ENCODE results near the gene ANKRD40. TPM values are rescaled to one million over a fixed set of nuclear protein-coding genes. Genes with fewer than 3 reads are reported as not detected.

ANKRD40 gene
- total and polyA plus RNA-seq, 2 donors from 2014 or later: 15.8 to 37.6 TPM

GRCh38 chr17:50685334-50685665, 22.4 kb downstream of the ANKRD40 start:
- FAIRE-seq: no peak

DNA sequence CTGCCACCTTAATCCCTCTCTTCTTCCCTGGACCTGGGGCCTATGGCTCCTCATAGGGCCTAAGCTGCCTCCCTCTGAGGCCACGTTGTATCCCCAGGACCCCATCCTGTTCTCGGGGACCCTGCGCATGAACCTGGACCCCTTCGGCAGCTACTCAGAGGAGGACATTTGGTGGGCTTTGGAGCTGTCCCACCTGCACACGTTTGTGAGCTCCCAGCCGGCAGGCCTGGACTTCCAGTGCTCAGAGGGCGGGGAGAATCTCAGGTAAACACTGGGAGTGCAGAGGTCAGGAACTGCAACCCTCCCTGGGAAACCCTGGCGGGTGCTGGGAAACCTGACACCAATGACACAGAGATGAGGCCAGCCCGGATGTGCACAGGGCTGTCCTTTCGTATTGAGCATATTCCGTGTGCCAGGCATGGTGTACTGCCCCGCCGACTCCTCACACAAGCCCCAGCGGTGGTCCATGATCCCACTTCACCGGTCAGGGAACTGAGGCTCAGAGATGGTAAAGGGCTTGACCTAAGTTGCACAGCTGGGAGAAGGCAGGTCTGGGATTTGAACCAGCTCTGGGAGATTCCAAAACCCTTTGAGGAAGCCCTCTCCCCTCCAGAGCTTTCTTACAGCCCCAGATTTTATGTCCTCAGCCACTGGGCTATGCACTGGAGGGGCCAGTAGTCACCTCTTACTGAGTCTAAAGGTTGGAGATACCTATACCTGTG, 22.9 kb downstream of the ANKRD40 start:
- H3K9ac ChIP-seq (ENCODE audit: low read length in 3 of 3): no peak overlapping the region
- no peak overlapping the region for H3K4me3 ChIP-seq (ENCODE audit: low read length in 3 of 3)
- DNase-seq (peak; percentile 61 to 68 (median 63)), FAIRE-seq (no peak)
- intact Hi-C loops (cut with DNase I): loop anchor here (10.0 kb wide), 1 partner anchor 50 kb away; the partner anchor contains the start of gene ABCC3
- H3K4me1 ChIP-seq (ENCODE audit: control insufficient read depth in 2 of 3, insufficient read depth in 2 of 3, low read depth in 1 of 3, low read length in 3 of 3): peaks cover 0 to 17% (median 12%) of the 10 kb centered on the region in 3 donors
- H3K27me3 ChIP-seq (ENCODE audit: control insufficient read depth, insufficient read depth, low read length): no peaks in the 10 kb centered on the region
- H3K36me3 ChIP-seq (ENCODE audit: control insufficient read depth in 2 of 3, insufficient read depth in 3 of 3, low read length in 3 of 3): no peaks in the 10 kb centered on the region
- no peaks in the 10 kb centered on the region for H3K9me3 ChIP-seq (ENCODE audit: control insufficient read depth in 2 of 3, insufficient read depth in 1 of 3, low read length in 3 of 3)
- no peak overlapping the region for H3K27ac ChIP-seq (ENCODE audit: low read depth in 2 of 2, low read length in 2 of 2)
- TF ChIP-seq, protein P1, sequence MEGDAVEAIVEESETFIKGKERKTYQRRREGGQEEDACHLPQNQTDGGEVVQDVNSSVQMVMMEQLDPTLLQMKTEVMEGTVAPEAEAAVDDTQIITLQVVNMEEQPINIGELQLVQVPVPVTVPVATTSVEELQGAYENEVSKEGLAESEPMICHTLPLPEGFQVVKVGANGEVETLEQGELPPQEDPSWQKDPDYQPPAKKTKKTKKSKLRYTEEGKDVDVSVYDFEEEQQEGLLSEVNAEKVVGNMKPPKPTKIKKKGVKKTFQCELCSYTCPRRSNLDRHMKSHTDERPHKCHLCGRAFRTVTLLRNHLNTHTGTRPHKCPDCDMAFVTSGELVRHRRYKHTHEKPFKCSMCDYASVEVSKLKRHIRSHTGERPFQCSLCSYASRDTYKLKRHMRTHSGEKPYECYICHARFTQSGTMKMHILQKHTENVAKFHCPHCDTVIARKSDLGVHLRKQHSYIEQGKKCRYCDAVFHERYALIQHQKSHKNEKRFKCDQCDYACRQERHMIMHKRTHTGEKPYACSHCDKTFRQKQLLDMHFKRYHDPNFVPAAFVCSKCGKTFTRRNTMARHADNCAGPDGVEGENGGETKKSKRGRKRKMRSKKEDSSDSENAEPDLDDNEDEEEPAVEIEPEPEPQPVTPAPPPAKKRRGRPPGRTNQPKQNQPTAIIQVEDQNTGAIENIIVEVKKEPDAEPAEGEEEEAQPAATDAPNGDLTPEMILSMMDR (IDR thresholded peaks at IDR 0.05; ENCODE audit: borderline replicate concordance, extremely low read depth, insufficient read depth): no peak

More at GRCh38 chr17:50685334-50685665, 22.4 kb downstream of the ANKRD40 start:
- H3K36me3 ChIP-seq (ENCODE audit: control insufficient read depth in 2 of 3, insufficient read depth in 3 of 3, low read length in 3 of 3): no peaks in the 10 kb centered on the region
- no peak overlapping the region for H3K27ac ChIP-seq (ENCODE audit: low read depth in 2 of 2, low read length in 2 of 2)
- H3K9me3 ChIP-seq (ENCODE audit: control insufficient read depth in 2 of 3, insufficient read depth in 1 of 3, low read length in 3 of 3): no peaks in the 10 kb centered on the region
- peaks cover 3 to 21% (median 12%) of the 10 kb centered on the region in 3 donors for H3K4me1 ChIP-seq (ENCODE audit: control insufficient read depth in 2 of 3, insufficient read depth in 2 of 3, low read depth in 1 of 3, low read length in 3 of 3)
- TF ChIP-seq, protein P1 (IDR thresholded peaks at IDR 0.05; ENCODE audit: borderline replicate concordance, extremely low read depth, insufficient read depth): no peak
- no peak overlapping the region for H3K4me3 ChIP-seq (ENCODE audit: low read length in 3 of 3)
- H3K9ac ChIP-seq (ENCODE audit: low read length in 3 of 3): no peak overlapping the region
- no peaks in the 10 kb centered on the region for H3K27me3 ChIP-seq (ENCODE audit: control insufficient read depth, insufficient read depth, low read length)
- no peak for DNase-seq
- intact Hi-C loops (cut with DNase I): loop anchor here (10.0 kb wide), 1 partner anchor 50 kb away; the partner anchor contains the start of gene ABCC3

- Histone ChIP-seq H3K9ac (ENCODE audit: low read length in 3 of 3) (no peak overlapping the region), H3K4me3 (ENCODE audit: low read length in 3 of 3) (no peak overlapping the region), H3K9me3 (ENCODE audit: control insufficient read depth in 2 of 3, insufficient read depth in 1 of 3, low read length in 3 of 3) (no peaks in the 10 kb centered on the region), H3K36me3 (ENCODE audit: control insufficient read depth in 2 of 3, insufficient read depth in 3 of 3, low read length in 3 of 3) (no peaks in the 10 kb centered on the region), H3K27me3 (ENCODE audit: control insufficient read depth, insufficient read depth, low read length) (no peaks in the 10 kb centered on the region), H3K4me1 (ENCODE audit: control insufficient read depth in 2 of 3, insufficient read depth in 2 of 3, low read depth in 1 of 3, low read length in 3 of 3) (peaks cover 0 to 13% (median 8%) of the 10 kb centered on the region in 3 donors), H3K27ac (ENCODE audit: low read depth in 2 of 2, low read length in 2 of 2) (no peak overlapping the region)
- TF ChIP-seq, protein P1 (IDR thresholded peaks at IDR 0.05; ENCODE audit: borderline replicate concordance, extremely low read depth, insufficient read depth): no peak
- intact Hi-C loops (cut with DNase I): loop anchor here (10.0 kb wide), 1 partner anchor 49 kb away; the partner anchor contains the start of gene ABCC3
- DNase-seq (no peak), FAIRE-seq (no peak)
Measured at GRCh38 chr17:50684288-50684611, 23.5 kb downstream of the ANKRD40 start.

All from kidney (tissue), 14 donors.